Measurements from ENCODE around the gene NSG2.
"Not testable (repeated sequence)": the region's sequence is repeated elsewhere in the genome, so short reads cannot be mapped to it uniquely, and the experiment has no call there.

Gene NSG2

GRCh38 chr5:174063082-174063756, 17.7 kb downstream of the NSG2 start:
- DNase-seq, result no peak

GRCh38 chr5:174064171-174064570, 18.7 kb downstream of the NSG2 start:
- DNase-seq, result no peak

GRCh38 chr5:174065528-174066197, 20.2 kb downstream of the NSG2 start:
- no peak for DNase-seq

- DNase-seq, result no peak
Observed at GRCh38 chr5:174067499-174067898, 22.0 kb downstream of the NSG2 start.

DNA sequence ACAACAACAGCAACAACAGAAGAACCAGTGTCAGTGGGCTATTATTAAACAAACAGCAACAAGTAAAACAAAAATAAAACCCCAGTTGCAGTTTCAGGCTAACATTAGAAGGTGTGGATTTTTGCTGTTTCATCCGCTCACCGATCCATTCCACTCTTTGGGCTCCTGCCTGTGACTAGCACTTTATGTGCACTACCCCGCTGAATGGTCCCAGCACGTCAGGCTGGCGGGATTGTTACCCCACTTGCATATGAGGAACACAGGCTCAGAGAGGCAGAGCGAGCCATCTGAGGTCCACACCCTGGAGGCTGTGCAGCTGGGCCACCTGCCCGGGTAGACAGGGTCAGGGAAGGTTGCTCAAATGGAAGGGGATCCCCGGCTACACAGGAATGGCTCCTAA, 26.0 kb downstream of the NSG2 start:
- no peak for DNase-seq

DNA sequence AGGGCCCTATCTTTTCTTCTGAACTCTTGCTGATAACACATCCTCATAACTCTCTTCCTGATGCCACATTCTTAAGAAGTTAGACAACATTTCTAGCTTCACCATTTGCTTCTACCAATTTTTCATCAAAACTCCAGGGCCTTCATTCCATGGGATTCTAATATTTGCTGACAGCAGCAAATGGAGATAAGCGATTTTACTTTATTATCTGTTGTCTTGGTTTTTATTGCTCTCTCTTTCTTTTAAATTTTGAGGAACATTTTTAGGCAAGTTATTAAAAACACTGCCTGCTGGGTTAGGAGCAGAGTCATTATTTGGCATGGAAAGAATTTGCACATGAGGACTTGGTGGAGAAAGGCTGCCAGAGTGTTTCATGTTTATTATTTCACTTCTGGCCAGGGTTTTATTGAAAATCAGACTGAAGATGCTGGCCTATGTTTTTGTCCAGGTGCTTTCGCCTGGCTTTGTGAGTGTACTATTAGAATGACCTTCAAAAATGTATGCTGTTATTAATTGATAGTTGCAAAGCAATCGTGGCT, 27.7 kb downstream of the NSG2 start:
- no peak for DNase-seq

DNA sequence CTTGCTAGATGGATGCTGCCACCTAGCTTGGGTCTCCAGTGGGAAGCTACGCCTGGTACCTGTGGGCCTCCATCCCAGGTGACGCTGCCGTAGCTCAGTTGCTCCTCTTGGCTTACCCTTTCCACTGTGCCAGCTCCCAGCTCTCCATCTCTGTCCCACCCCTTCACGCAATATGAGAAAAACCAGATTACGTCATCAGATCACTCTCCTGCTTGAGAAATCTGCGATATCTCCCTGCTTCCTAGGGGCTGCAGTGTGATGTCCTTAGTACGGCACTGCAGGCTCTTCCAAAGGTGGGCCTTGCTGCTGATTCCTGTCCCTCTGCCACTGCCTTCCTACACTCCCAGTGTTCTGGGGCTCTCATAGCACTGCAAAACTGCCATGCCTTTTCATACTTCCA, 28.9 kb downstream of the NSG2 start:
- DNase-seq, result no peak

DNA sequence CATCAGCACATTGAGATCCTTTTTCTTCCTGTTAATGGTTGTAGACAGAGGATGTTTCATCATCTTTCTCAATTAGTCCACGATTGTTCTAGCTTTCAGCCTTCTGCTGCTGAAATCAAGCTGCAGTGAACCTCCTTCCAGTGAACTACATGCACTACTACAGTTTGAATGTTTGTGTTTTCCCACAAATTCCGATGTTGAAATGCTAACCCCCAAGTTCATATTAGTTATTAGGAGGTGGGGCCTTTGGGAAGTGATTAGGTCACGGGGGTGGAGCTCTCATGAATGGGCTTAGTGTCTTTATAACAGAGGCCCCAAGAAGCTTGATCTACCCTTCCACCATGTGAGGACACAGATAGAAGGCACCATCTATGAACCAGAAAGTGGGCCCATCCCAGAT, 32.9 kb downstream of the NSG2 start:
- DNase-seq, result no peak

DNA sequence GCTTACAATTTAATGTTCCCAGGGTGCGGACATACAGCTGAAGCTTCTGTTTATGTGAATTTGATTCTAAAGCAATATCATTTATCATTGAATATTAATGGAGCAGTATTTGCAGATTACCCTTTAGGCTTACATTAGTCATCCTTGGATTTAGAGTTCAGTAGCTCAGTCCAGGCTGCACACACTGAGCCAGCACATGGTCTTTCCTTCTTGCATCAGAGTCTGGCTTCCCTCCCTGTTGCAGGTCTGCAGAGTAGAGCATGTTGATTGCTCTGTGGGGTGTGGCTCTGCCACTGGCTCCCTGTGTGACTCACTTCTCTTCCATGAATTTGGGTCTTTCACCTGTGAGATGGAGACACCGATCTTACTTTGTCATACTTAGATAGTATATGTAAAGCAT, 36.8 kb downstream of the NSG2 start:
- DNase-seq, result no peak

- no peak for DNase-seq
Observed at GRCh38 chr5:174083056-174083827, 37.7 kb downstream of the NSG2 start.

GRCh38 chr5:174084691-174085154, 39.2 kb downstream of the NSG2 start:
- no peak for DNase-seq

GRCh38 chr5:174086751-174087150, 41.2 kb downstream of the NSG2 start:
- DNase-seq, result no peak

DNA sequence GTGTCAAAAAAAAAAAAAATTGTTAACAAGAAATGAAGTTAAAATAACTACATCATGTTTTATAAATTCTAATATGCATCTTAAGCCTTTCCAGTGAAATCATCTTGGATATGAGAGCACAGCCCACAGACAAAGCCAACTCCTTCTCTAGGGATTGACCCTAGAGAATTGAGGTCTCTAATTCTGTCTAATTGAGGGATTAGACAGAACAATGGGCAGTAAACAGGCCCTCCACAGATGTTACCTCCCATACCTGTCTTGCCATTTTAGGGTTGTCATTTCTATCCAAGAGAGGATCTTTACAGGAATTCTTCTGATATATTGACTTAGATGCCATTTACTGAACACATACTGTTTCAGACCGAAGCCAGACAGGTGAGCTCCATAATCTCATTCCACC, 42.3 kb downstream of the NSG2 start:
- no peak for DNase-seq

GRCh38 chr5:174090129-174090528, 44.6 kb downstream of the NSG2 start:
- no peak for DNase-seq

DNA sequence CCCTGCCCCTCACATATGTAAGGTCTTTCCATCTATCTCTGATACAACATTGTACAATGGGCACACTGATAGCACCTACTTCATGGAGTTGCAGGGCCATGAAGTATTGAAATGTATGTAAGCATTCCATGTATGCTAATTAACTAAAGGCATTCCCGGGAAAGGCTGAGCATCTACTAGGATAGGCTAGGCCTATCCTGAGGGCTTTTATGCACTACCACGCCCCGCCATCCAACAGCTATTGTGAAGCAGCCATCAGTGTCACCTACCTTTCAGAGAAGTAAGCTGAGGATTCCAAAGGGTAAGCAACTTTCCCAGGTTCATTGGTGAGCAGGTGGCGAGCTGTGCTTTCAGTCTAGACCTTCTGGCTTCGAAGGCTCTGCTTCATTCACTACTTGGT, 47.6 kb downstream of the NSG2 start:
- DNase-seq, result no peak

DNA sequence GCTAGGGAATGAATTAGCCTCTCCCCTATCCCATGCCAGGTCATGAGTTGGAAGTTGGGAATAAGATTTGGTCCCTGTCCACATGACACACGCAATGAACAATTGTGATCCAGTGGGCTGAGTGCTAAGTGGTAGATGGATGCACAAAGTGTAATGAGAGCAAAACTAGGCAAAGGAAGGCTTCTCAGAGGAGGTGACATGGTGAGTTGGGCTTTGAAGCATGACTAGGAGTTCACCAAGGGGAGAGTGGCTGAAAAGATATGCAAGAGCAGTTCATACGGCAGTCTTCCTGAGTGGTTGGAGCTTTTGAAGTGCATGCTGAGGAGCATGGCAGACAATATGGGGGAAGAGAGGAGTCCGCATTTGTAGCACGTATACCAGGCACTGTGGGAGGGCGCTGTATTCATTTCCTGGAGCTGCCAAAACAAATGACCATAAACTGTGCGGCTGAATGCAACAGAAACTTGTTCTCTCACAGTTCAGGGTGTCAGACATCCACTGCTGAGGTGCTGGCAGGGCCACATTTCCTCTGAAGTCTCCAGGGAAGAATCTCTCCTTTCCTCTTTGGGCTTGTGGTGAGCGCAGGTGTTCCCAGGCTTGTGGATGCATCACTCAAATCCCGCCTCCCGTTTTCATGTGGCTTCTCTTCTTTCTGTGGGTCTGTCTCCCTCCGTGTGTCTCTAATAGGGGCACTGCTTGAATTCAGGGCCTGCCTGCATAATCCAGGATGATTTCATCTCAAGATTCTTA, 49.5 kb downstream of the NSG2 start:
- no peak for DNase-seq

GRCh38 chr5:174096619-174097018, 51.1 kb downstream of the NSG2 start:
- DNase-seq, result no peak

- no peak for DNase-seq
Observed at GRCh38 chr5:174097486-174098185, 52.1 kb downstream of the NSG2 start.

- no peak for DNase-seq
Observed at GRCh38 chr5:174098694-174099093, 53.2 kb downstream of the NSG2 start.

- no peak for DNase-seq
Observed at GRCh38 chr5:174100490-174100889, 55.0 kb downstream of the NSG2 start.

DNA sequence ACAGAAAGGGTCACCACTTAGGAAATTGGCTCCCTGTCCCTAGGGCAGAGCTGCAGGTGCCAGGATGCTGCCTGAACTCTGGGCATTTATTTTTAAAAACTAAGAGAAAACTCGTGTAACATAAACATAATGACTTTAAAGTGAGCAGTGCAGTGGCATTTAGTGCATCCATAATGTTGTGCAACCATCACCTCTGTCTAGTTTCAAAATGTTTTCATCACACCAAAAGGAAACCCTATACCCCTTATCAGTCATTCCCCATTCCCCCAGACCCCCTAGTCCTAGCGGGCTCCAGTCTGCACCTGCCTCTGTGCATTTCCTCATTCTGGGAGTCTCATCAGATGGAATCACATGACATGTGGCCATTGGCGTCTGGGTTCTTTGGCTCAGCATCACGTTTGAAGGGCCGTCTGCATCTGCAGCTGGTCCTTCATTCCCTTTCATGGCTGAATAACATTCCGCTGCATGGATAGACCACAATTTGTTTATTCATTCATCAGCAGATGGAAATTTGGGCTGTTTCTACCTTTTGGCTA, 55.8 kb downstream of the NSG2 start:
- DNase-seq, result no peak

GRCh38 chr5:174102574-174102973, 57.1 kb downstream of the NSG2 start:
- not testable (repeated sequence) for DNase-seq

Measured in stimulated activated CD4-positive, alpha-beta T cell treated with anti-CD3 and anti-CD28 coated beads, Interleukin-1b, Interleukin-23, amount 100 ng/mL, for 48 hours (primary cell).